ENCODE results near the gene CIAO2B. TPM values are rescaled to one million over a fixed set of nuclear protein-coding genes. Genes with fewer than 3 reads are reported as not detected.

CIAO2B gene
- polyA plus RNA-seq, 1 donor (not counting 4 experiments of a cell fraction or from before 2014, with no cell fraction given) = 105 TPM

DNA sequence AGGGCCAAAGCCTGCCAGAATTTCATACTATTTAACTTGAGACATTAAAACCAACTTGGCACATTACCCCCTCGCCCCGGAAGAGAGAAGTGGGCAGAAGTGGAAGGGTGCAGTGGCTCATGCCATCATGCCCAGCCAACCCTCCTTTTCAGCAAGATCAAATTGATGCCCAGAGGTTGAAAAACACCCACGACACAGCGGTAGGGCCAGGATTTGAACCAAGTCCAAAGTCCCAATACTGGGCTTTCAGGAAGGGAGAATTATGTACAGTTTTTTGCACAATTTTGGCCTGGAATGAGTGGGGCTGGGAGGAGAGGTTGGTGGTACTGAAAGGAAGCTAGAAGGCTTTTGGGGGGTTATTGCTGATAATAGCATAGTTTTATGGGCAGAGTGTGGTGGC lies 42.8 kb downstream of the CIAO2B start:
- H3K36me3 ChIP-seq (ENCODE audit: control insufficient read depth in 2 of 2, extremely low read depth in 1 of 2, insufficient read depth in 2 of 2, low read length in 2 of 2) = peaks cover 1 to 5% of the 10 kb centered on the region in 2 experiments
- no peaks in the 10 kb centered on the region for H3K9me1 ChIP-seq (ENCODE audit: control insufficient read depth, extremely low read depth, insufficient read depth, low read length)
- H3K4me1 ChIP-seq (ENCODE audit: control insufficient read depth, extremely low read depth, insufficient read depth, low read length) = peaks cover 8% of the 10 kb centered on the region
- dilution Hi-C loops (cut with MboI; ENCODE audit: extremely low pct_ligation_motif_present, low sequenced_read_pairs) = no loop called here
- H3K27ac ChIP-seq (ENCODE audit: control insufficient read depth, insufficient read depth, low read length) = no peak overlapping the region
- no peak overlapping the region for H3K9ac ChIP-seq (ENCODE audit: control insufficient read depth, extremely low read depth, insufficient read depth, low read length)
- no peaks in the 10 kb centered on the region for H3K9me3 ChIP-seq (ENCODE audit: control insufficient read depth, low read depth, low read length)
- no peak overlapping the region for H3K4me3 ChIP-seq (ENCODE audit: control insufficient read depth in 2 of 3, extremely low read depth in 1 of 3, insufficient read depth in 2 of 3, low read depth in 1 of 3, low read length in 3 of 3)
- H2AFZ ChIP-seq (ENCODE audit: control insufficient read depth, low read length) = no peak overlapping the region
- H3K4me2 ChIP-seq (ENCODE audit: control insufficient read depth, extremely low read depth, insufficient read depth, low read depth, low read length) = no peak overlapping the region
- peaks cover 5% of the 10 kb centered on the region for H4K20me1 ChIP-seq (ENCODE audit: control insufficient read depth, extremely low read depth, insufficient read depth, low read length)
- peaks cover 5% of the 10 kb centered on the region for H3K79me2 ChIP-seq (ENCODE audit: control insufficient read depth, insufficient read depth, low read length)
- DNase-seq (ENCODE audit: low read depth, low spot score) (no peak), FAIRE-seq (no peak)
- no peaks in the 10 kb centered on the region for H3K27me3 ChIP-seq (ENCODE audit: control insufficient read depth, extremely low read depth, insufficient read depth, low read length)
- TF ChIP-seq EZH2 (IDR thresholded peaks at IDR 0.05; ENCODE audit: low read length) = no peak
- TF ChIP-seq, protein P1, sequence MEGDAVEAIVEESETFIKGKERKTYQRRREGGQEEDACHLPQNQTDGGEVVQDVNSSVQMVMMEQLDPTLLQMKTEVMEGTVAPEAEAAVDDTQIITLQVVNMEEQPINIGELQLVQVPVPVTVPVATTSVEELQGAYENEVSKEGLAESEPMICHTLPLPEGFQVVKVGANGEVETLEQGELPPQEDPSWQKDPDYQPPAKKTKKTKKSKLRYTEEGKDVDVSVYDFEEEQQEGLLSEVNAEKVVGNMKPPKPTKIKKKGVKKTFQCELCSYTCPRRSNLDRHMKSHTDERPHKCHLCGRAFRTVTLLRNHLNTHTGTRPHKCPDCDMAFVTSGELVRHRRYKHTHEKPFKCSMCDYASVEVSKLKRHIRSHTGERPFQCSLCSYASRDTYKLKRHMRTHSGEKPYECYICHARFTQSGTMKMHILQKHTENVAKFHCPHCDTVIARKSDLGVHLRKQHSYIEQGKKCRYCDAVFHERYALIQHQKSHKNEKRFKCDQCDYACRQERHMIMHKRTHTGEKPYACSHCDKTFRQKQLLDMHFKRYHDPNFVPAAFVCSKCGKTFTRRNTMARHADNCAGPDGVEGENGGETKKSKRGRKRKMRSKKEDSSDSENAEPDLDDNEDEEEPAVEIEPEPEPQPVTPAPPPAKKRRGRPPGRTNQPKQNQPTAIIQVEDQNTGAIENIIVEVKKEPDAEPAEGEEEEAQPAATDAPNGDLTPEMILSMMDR (optimal IDR thresholded peaks at IDR 0.05 in 1 of 3, IDR thresholded peaks at IDR 0.05 in 1 of 3, conservative IDR thresholded peaks at IDR 0.05 in 1 of 3; ENCODE audit: extremely low read depth in 1 of 3, insufficient read depth in 2 of 3, low read length in 3 of 3) = no peak

DNA sequence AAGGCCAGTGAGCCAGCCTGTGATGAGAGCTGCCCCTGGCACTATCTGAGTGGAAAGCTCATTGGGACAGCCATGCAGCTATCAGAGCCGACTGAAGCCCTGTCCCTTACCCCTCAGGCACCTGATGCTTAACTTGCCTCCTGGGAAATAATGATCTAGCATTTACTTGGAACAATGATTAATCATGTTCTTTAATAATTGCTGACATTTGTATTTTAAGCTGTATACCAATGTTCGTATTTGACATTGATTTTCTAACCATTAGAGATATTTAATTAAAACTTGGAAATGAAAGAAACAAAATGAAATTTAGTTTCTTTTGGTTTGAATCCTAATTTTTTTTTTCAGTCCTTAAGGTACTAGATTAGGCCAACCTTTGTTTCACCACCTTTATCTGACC lies 43.4 kb downstream of the CIAO2B start:
- no peak for TF ChIP-seq EZH2 (IDR thresholded peaks at IDR 0.05; ENCODE audit: low read length)
- TF ChIP-seq, protein P1 (optimal IDR thresholded peaks at IDR 0.05 in 1 of 3, IDR thresholded peaks at IDR 0.05 in 1 of 3, conservative IDR thresholded peaks at IDR 0.05 in 1 of 3; ENCODE audit: extremely low read depth in 1 of 3, insufficient read depth in 2 of 3, low read length in 3 of 3) = no peak
- FAIRE-seq = no peak
- Histone ChIP-seq H3K4me2 (ENCODE audit: control insufficient read depth, extremely low read depth, insufficient read depth, low read depth, low read length) (no peak overlapping the region), H3K36me3 (ENCODE audit: control insufficient read depth in 2 of 2, extremely low read depth in 1 of 2, insufficient read depth in 2 of 2, low read length in 2 of 2) (peaks cover 3 to 6% of the 10 kb centered on the region in 2 experiments), H3K4me3 (ENCODE audit: control insufficient read depth in 2 of 3, extremely low read depth in 1 of 3, insufficient read depth in 2 of 3, low read depth in 1 of 3, low read length in 3 of 3) (no peak overlapping the region), H3K27ac (ENCODE audit: control insufficient read depth, insufficient read depth, low read length) (no peak overlapping the region), H3K4me1 (ENCODE audit: control insufficient read depth, extremely low read depth, insufficient read depth, low read length) (peaks cover 3% of the 10 kb centered on the region), H3K9me3 (ENCODE audit: control insufficient read depth, low read depth, low read length) (no peaks in the 10 kb centered on the region), H3K79me2 (ENCODE audit: control insufficient read depth, insufficient read depth, low read length) (peaks cover 6% of the 10 kb centered on the region), H4K20me1 (ENCODE audit: control insufficient read depth, extremely low read depth, insufficient read depth, low read length) (peaks cover 5% of the 10 kb centered on the region), H3K27me3 (ENCODE audit: control insufficient read depth, extremely low read depth, insufficient read depth, low read length) (no peaks in the 10 kb centered on the region), H3K9ac (ENCODE audit: control insufficient read depth, extremely low read depth, insufficient read depth, low read length) (no peak overlapping the region), H2AFZ (ENCODE audit: control insufficient read depth, low read length) (no peak overlapping the region), H3K9me1 (ENCODE audit: control insufficient read depth, extremely low read depth, insufficient read depth, low read length) (no peaks in the 10 kb centered on the region)
- no peak for DNase-seq (ENCODE audit: low read depth, low spot score)
- dilution Hi-C loops (cut with MboI; ENCODE audit: extremely low pct_ligation_motif_present, low sequenced_read_pairs) = no loop called here

Measured in keratinocyte (primary cell).